Hepatocyte (in vitro differentiated cells): ENCODE measurements around the gene LYRM9. TPM values are rescaled to one million over a fixed set of nuclear protein-coding genes. Genes with fewer than 3 reads are reported as not detected.

Source experiments
- DNase-seq: peaks from one replicate; pipeline ENCODE4 v3.0.0-alpha.2; 2016; ENCODE audit warnings: low spot score
- H2AFZ ChIP-seq: fragments of 200-600 bp; sonication (generic); 2 replicates; pipeline ENCODE4 v1.6.0; 2016; ENCODE audit warnings: antibody characterized with exemption, mild to moderate bottlenecking
- H3K27ac ChIP-seq: fragments of 200-600 bp; sonication (generic); 2 replicates; pipeline ENCODE4 v1.5.1; 2016; ENCODE audit warnings: mild to moderate bottlenecking
- H3K27me3 ChIP-seq: fragments of 200-600 bp; sonication (generic); 2 replicates; pipeline ENCODE4 v1.6.1; 2016
- H3K36me3 ChIP-seq: fragments of 200-600 bp; sonication (generic); replicated peaks from 2 replicates; pipeline ENCODE4 v1.5.1; 2016; ENCODE audit warnings: low read depth; ENCODE audit not compliant: insufficient read depth
- H3K4me1 ChIP-seq: fragments of 200-600 bp; sonication (generic); 2 replicates; pipeline ENCODE4 v1.5.1; 2016; ENCODE audit warnings: mild to moderate bottlenecking, moderate library complexity; ENCODE audit not compliant: insufficient read depth
- H3K4me2 ChIP-seq: fragments of 200-600 bp; sonication (generic); 2 replicates; pipeline ENCODE4 v1.6.0; 2016
- H3K4me3 ChIP-seq: fragments of 200-600 bp; sonication (generic); 2 replicates; pipeline ENCODE4 v1.5.1; 2016; ENCODE audit warnings: mild to moderate bottlenecking
- H3K79me2 ChIP-seq: fragments of 200-600 bp; sonication (generic); 2 replicates; pipeline ENCODE4 v1.6.0; 2017; ENCODE audit warnings: mild to moderate bottlenecking
- H3K9me2 ChIP-seq: fragments of 200-600 bp; sonication (generic); replicated peaks from 2 replicates; pipeline ENCODE4 v1.6.0; 2017; ENCODE audit warnings: mild to moderate bottlenecking; ENCODE audit not compliant: insufficient read depth
- H3K9me3 ChIP-seq: fragments of 200-600 bp; sonication (generic); 2 replicates; pipeline ENCODE4 v1.5.1; 2016; ENCODE audit warnings: low read depth, mild to moderate bottlenecking
- H4K20me1 ChIP-seq: fragments of 200-600 bp; sonication (generic); 2 replicates; pipeline ENCODE4 v1.6.0; 2016; ENCODE audit warnings: mild to moderate bottlenecking; ENCODE audit not compliant: insufficient read depth, poor library complexity, severe bottlenecking
- EZH2 ChIP-seq: fragments of 200-600 bp; sonication (generic); IDR thresholded peaks from 2 replicates; pipeline ENCODE4 v1.6.1; 2016; ENCODE audit warnings: antibody characterized with exemption, mild to moderate bottlenecking, borderline replicate concordance
- EZH2phosphoT487 ChIP-seq: fragments of 200-600 bp; sonication (generic); IDR thresholded peaks from one replicate; pipeline ENCODE4 v1.6.1; 2018; ENCODE audit warnings: antibody characterized with exemption, mild to moderate bottlenecking, low read depth, moderate library complexity; ENCODE audit not compliant: unreplicated experiment, severe bottlenecking
- WGBS: methylation state at CpG from one replicate; pipeline ENCODE4 v1.1.6; 2016; ENCODE audit warnings: low lambda C conversion rate; ENCODE audit errors: missing lambda C conversion rate; 5-methylcytosine and 5-hydroxymethylcytosine counted together
- polyA plus RNA-seq: library from polyadenylated mRNA; unstranded; fragments of >200 nt; fragmentation: Nextera tagmentation; extraction: Ambion mirVana; gene quantifications from 2 replicates; pipeline ENCODE4 v1.2.1, GENCODE V29; 2016
- total RNA-seq: library from RNA; depleted of rRNA; stranded (reverse); fragments of >200 nt; gene quantifications from 2 replicates; pipeline ENCODE4 v1.2.3, GENCODE V29; 2014
- TF ChIP-seq, protein P1 (sequence below): fragments of 200-600 bp; sonication (generic); IDR thresholded peaks from 2 replicates; pipeline ENCODE4 v1.5.1; 2016; ENCODE audit warnings: antibody characterized with exemption, mild to moderate bottlenecking; ENCODE audit not compliant: poor library complexity

Gene LYRM9
- total and polyA plus RNA-seq, 2 experiments from 2014 or later = 10.5 to 12.2 TPM

- no peaks in the 10 kb centered on the region for H4K20me1 ChIP-seq
- no peak overlapping the region for H3K4me2 ChIP-seq
- H3K79me2 ChIP-seq = no peaks in the 10 kb centered on the region
- no peaks in the 10 kb centered on the region for H3K36me3 ChIP-seq
- no peak overlapping the region for H3K4me3 ChIP-seq
- no peaks in the 10 kb centered on the region for H3K4me1 ChIP-seq
- H3K9me3 ChIP-seq = no peaks in the 10 kb centered on the region
- H3K27ac ChIP-seq = no peak overlapping the region
- TF ChIP-seq, protein P1, sequence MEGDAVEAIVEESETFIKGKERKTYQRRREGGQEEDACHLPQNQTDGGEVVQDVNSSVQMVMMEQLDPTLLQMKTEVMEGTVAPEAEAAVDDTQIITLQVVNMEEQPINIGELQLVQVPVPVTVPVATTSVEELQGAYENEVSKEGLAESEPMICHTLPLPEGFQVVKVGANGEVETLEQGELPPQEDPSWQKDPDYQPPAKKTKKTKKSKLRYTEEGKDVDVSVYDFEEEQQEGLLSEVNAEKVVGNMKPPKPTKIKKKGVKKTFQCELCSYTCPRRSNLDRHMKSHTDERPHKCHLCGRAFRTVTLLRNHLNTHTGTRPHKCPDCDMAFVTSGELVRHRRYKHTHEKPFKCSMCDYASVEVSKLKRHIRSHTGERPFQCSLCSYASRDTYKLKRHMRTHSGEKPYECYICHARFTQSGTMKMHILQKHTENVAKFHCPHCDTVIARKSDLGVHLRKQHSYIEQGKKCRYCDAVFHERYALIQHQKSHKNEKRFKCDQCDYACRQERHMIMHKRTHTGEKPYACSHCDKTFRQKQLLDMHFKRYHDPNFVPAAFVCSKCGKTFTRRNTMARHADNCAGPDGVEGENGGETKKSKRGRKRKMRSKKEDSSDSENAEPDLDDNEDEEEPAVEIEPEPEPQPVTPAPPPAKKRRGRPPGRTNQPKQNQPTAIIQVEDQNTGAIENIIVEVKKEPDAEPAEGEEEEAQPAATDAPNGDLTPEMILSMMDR = no peak
- TF ChIP-seq EZH2phosphoT487 = no peak
- DNase-seq = no peak
- no peaks in the 10 kb centered on the region for H3K27me3 ChIP-seq
- no peak overlapping the region for H2AFZ ChIP-seq
- H3K9me2 ChIP-seq = no peaks in the 10 kb centered on the region
- 95% methylated on average over 3 of the region's 3 CpGs for WGBS
These were observed 20.4 kb downstream of the LYRM9 start for GRCh38 chr17:27872776-27873175.

- no peak for TF ChIP-seq EZH2phosphoT487
- TF ChIP-seq EZH2 = no peak
- TF ChIP-seq, protein P1 = no peak
- no peaks in the 10 kb centered on the region for H3K9me2 ChIP-seq
- H3K36me3 ChIP-seq = no peaks in the 10 kb centered on the region
- H3K9me3 ChIP-seq = no peaks in the 10 kb centered on the region
- H3K4me1 ChIP-seq = no peaks in the 10 kb centered on the region
- WGBS = 53% methylated on average over 2 of the region's 2 CpGs
- no peak overlapping the region for H3K4me2 ChIP-seq
- no peak overlapping the region for H2AFZ ChIP-seq
- no peak overlapping the region for H3K4me3 ChIP-seq
- no peaks in the 10 kb centered on the region for H3K79me2 ChIP-seq
- H3K27me3 ChIP-seq = no peaks in the 10 kb centered on the region
- no peaks in the 10 kb centered on the region for H4K20me1 ChIP-seq
- H3K27ac ChIP-seq = no peak overlapping the region
- DNase-seq = no peak
These were observed 21.8 kb downstream of the LYRM9 start for GRCh38 chr17:27871407-27871806.

DNA sequence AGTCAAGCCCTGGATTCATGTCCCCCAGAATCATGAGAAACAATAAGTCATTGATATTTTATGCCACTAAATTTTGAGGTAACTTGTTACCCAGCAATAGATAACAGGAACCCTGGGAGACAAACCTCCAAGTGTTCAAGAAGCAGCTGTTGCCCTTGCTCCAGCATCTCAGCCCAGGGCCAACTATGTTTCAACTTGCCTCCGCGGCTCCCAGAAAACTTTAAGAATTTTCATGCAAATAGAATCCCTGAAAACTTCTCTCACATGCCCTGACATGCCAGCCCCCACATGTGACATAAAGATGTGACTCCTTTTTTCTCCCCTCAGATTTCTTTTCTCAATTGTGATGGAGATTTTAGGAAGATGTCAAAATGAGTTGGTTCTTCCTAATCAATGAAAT lies 22.8 kb downstream of the LYRM9 start:
- Histone ChIP-seq H3K9me2 (no peaks in the 10 kb centered on the region), H4K20me1 (no peaks in the 10 kb centered on the region), H3K4me3 (no peak overlapping the region), H3K9me3 (no peaks in the 10 kb centered on the region), H3K27me3 (no peaks in the 10 kb centered on the region), H3K79me2 (no peaks in the 10 kb centered on the region), H3K4me1 (no peaks in the 10 kb centered on the region), H3K27ac (no peak overlapping the region), H3K36me3 (no peaks in the 10 kb centered on the region), H2AFZ (no peak overlapping the region), H3K4me2 (no peak overlapping the region)
- no peak for DNase-seq
- WGBS = 87% methylated on average over 2 of the region's 2 CpGs
- TF ChIP-seq EZH2phosphoT487 (no peak), EZH2 (no peak)
- TF ChIP-seq, protein P1 = no peak

GRCh38 chr17:27868565-27868964 lies 24.6 kb downstream of the LYRM9 start:
- no peak for DNase-seq
- Histone ChIP-seq H3K4me1 (no peaks in the 10 kb centered on the region), H3K27me3 (no peaks in the 10 kb centered on the region), H3K4me2 (no peak overlapping the region), H2AFZ (no peak overlapping the region), H3K27ac (no peak overlapping the region), H3K9me2 (no peaks in the 10 kb centered on the region), H4K20me1 (no peaks in the 10 kb centered on the region), H3K79me2 (no peaks in the 10 kb centered on the region), H3K9me3 (no peaks in the 10 kb centered on the region), H3K4me3 (no peak overlapping the region), H3K36me3 (no peaks in the 10 kb centered on the region)
- no peak for TF ChIP-seq EZH2
- 89% methylated on average over 8 of the region's 8 CpGs for WGBS
